ENCODE results near the gene C5orf52. TPM values are rescaled to one million over a fixed set of nuclear protein-coding genes. Genes with fewer than 3 reads are reported as not detected.
"Not testable (repeated sequence)": the region's sequence is repeated elsewhere in the genome, so short reads cannot be mapped to it uniquely, and the experiment has no call there.

C5orf52 gene
- polyA plus RNA-seq, 4 donors, result 0.22 to 1.2 TPM; not detected in 2

- H3K27me3 ChIP-seq (ENCODE audit: control insufficient read depth in 3 of 3, insufficient read depth in 3 of 3, low read length in 3 of 3), result no peaks in the 10 kb centered on the region
- FAIRE-seq, result no peak
- peaks cover 0 to 16% (median 0%) of the 10 kb centered on the region in 3 donors for H3K4me1 ChIP-seq (ENCODE audit: control insufficient read depth in 3 of 3, insufficient read depth in 2 of 3, low read depth in 1 of 3, low read length in 2 of 3)
- H3K27ac ChIP-seq (ENCODE audit: low read depth in 1 of 3, low read length in 2 of 3), result no peak overlapping the region
- peaks cover 0 to 4% of the 10 kb centered on the region in 2 donors for H3K9me3 ChIP-seq (ENCODE audit: control insufficient read depth in 2 of 2, insufficient read depth in 1 of 2, low read depth in 1 of 2, low read length in 1 of 2)
- no peak overlapping the region for H3K4me3 ChIP-seq (ENCODE audit: low read depth in 1 of 3, low read length in 3 of 3)
- no peak for DNase-seq
- no peaks in the 10 kb centered on the region for H3K36me3 ChIP-seq (ENCODE audit: control insufficient read depth in 3 of 3, insufficient read depth in 2 of 3, low read depth in 1 of 3, low read length in 3 of 3)
- 50 to 75% (median 74%) methylated on average over 3 of the region's 3 CpGs for WGBS, 3 donors
These were observed 10.9 kb downstream of the C5orf52 start for GRCh38 chr5:157682257-157682656.

GRCh38 chr5:157686276-157687197 lies 15.2 kb downstream of the C5orf52 start:
- H3K36me3 ChIP-seq (ENCODE audit: control insufficient read depth in 3 of 3, insufficient read depth in 2 of 3, low read depth in 1 of 3, low read length in 3 of 3); FAIRE-seq; H3K4me3 ChIP-seq (ENCODE audit: low read depth in 1 of 3, low read length in 3 of 3); H3K27me3 ChIP-seq (ENCODE audit: control insufficient read depth in 3 of 3, insufficient read depth in 3 of 3, low read length in 3 of 3): not testable (repeated sequence)
- WGBS, 3 donors, result 71 to 82% (median 82%) methylated on average over 14 of the region's 14 CpGs
- peak in 1 of 2 donors; percentile 56 for DNase-seq
- H3K4me1 ChIP-seq (ENCODE audit: control insufficient read depth in 3 of 3, insufficient read depth in 2 of 3, low read depth in 1 of 3, low read length in 2 of 3), result peaks cover 0 to 17% (median 0%) of the 10 kb centered on the region in 3 donors
- peaks cover 0 to 15% of the 10 kb centered on the region in 2 donors for H3K9me3 ChIP-seq (ENCODE audit: control insufficient read depth in 2 of 2, insufficient read depth in 1 of 2, low read depth in 1 of 2, low read length in 1 of 2)
- H3K27ac ChIP-seq (ENCODE audit: low read depth in 1 of 3, low read length in 2 of 3), result peak overlapping the region in 1 of 3 donors; percentile 74

- 95 to 97% (median 95%) methylated on average over 1 of the region's 1 CpG for WGBS, 3 donors
- FAIRE-seq, result no peak
- DNase-seq, result no peak
These were observed 15.8 kb downstream of the C5orf52 start for GRCh38 chr5:157687198-157687554.

GRCh38 chr5:157689942-157690689 lies 18.8 kb downstream of the C5orf52 start:
- FAIRE-seq (no peak), DNase-seq (peak in 1 of 2 donors; percentile 18)
- peak overlapping the region in 1 of 3 donors; percentile 32 for H3K4me3 ChIP-seq (ENCODE audit: low read depth in 1 of 3, low read length in 3 of 3)
- H3K27me3 ChIP-seq (ENCODE audit: control insufficient read depth in 3 of 3, insufficient read depth in 3 of 3, low read length in 3 of 3), result no peaks in the 10 kb centered on the region
- no peak overlapping the region for H3K27ac ChIP-seq (ENCODE audit: low read depth in 1 of 3, low read length in 2 of 3)
- peaks cover 0 to 20% of the 10 kb centered on the region in 2 donors for H3K9me3 ChIP-seq (ENCODE audit: control insufficient read depth in 2 of 2, insufficient read depth in 1 of 2, low read depth in 1 of 2, low read length in 1 of 2)
- H3K4me1 ChIP-seq (ENCODE audit: control insufficient read depth in 3 of 3, insufficient read depth in 2 of 3, low read depth in 1 of 3, low read length in 2 of 3), result peaks cover 0 to 17% (median 0%) of the 10 kb centered on the region in 3 donors
- WGBS, 3 donors, result 69 to 81% (median 81%) methylated on average over 50 to 52 of the region's 52 CpGs
- H3K36me3 ChIP-seq (ENCODE audit: control insufficient read depth in 3 of 3, insufficient read depth in 2 of 3, low read depth in 1 of 3, low read length in 3 of 3), result no peaks in the 10 kb centered on the region

More at GRCh38 chr5:157687198-157687554, 15.8 kb downstream of the C5orf52 start:
- no peaks in the 10 kb centered on the region for H3K27me3 ChIP-seq (ENCODE audit: control insufficient read depth in 3 of 3, insufficient read depth in 3 of 3, low read length in 3 of 3)
- H3K27ac ChIP-seq (ENCODE audit: low read depth in 1 of 3, low read length in 2 of 3), result peak overlapping the region in 1 of 3 donors; percentile 74
- no peaks in the 10 kb centered on the region for H3K36me3 ChIP-seq (ENCODE audit: control insufficient read depth in 3 of 3, insufficient read depth in 2 of 3, low read depth in 1 of 3, low read length in 3 of 3)
- H3K4me1 ChIP-seq (ENCODE audit: control insufficient read depth in 3 of 3, insufficient read depth in 2 of 3, low read depth in 1 of 3, low read length in 2 of 3), result peaks cover 0 to 17% (median 0%) of the 10 kb centered on the region in 3 donors
- peaks cover 0 to 15% of the 10 kb centered on the region in 2 donors for H3K9me3 ChIP-seq (ENCODE audit: control insufficient read depth in 2 of 2, insufficient read depth in 1 of 2, low read depth in 1 of 2, low read length in 1 of 2)
- H3K4me3 ChIP-seq (ENCODE audit: low read depth in 1 of 3, low read length in 3 of 3), result no peak overlapping the region

- WGBS, 3 donors, result 75 to 90% (median 88%) methylated on average over 48 to 53 of the region's 53 CpGs
- no peak for DNase-seq
These were observed 19.5 kb downstream of the C5orf52 start for GRCh38 chr5:157690690-157691433.

GRCh38 chr5:157693816-157694215 lies 22.5 kb downstream of the C5orf52 start:
- not testable (repeated sequence) for H3K36me3 ChIP-seq (ENCODE audit: control insufficient read depth in 3 of 3, insufficient read depth in 2 of 3, low read depth in 1 of 3, low read length in 3 of 3); H3K4me1 ChIP-seq (ENCODE audit: control insufficient read depth in 3 of 3, insufficient read depth in 2 of 3, low read depth in 1 of 3, low read length in 2 of 3); H3K27me3 ChIP-seq (ENCODE audit: control insufficient read depth in 3 of 3, insufficient read depth in 3 of 3, low read length in 3 of 3); H3K27ac ChIP-seq (ENCODE audit: low read depth in 1 of 3, low read length in 2 of 3); DNase-seq; H3K4me3 ChIP-seq (ENCODE audit: low read depth in 1 of 3, low read length in 3 of 3); FAIRE-seq
- H3K9me3 ChIP-seq (ENCODE audit: control insufficient read depth in 2 of 2, insufficient read depth in 1 of 2, low read depth in 1 of 2, low read length in 1 of 2), result peaks cover 0 to 23% of the 10 kb centered on the region in 2 donors
- WGBS, 3 donors, result 88 to 97% (median 88%) methylated on average over 22 to 25 of the region's 25 CpGs

More at GRCh38 chr5:157690690-157691433, 19.5 kb downstream of the C5orf52 start:
- FAIRE-seq, result no peak
- no peaks in the 10 kb centered on the region for H3K36me3 ChIP-seq (ENCODE audit: control insufficient read depth in 3 of 3, insufficient read depth in 2 of 3, low read depth in 1 of 3, low read length in 3 of 3)
- H3K27ac ChIP-seq (ENCODE audit: low read depth in 1 of 3, low read length in 2 of 3), result no peak overlapping the region
- H3K4me3 ChIP-seq (ENCODE audit: low read depth in 1 of 3, low read length in 3 of 3), result peak overlapping the region in 1 of 3 donors; percentile 32
- H3K27me3 ChIP-seq (ENCODE audit: control insufficient read depth in 3 of 3, insufficient read depth in 3 of 3, low read length in 3 of 3), result no peaks in the 10 kb centered on the region
- H3K4me1 ChIP-seq (ENCODE audit: control insufficient read depth in 3 of 3, insufficient read depth in 2 of 3, low read depth in 1 of 3, low read length in 2 of 3), result peaks cover 0 to 14% (median 0%) of the 10 kb centered on the region in 3 donors
- peaks cover 0 to 23% of the 10 kb centered on the region in 2 donors for H3K9me3 ChIP-seq (ENCODE audit: control insufficient read depth in 2 of 2, insufficient read depth in 1 of 2, low read depth in 1 of 2, low read length in 1 of 2)

- not testable (repeated sequence) for H3K27ac ChIP-seq (ENCODE audit: low read depth in 1 of 3, low read length in 2 of 3); DNase-seq; H3K4me3 ChIP-seq (ENCODE audit: low read depth in 1 of 3, low read length in 3 of 3); H3K4me1 ChIP-seq (ENCODE audit: control insufficient read depth in 3 of 3, insufficient read depth in 2 of 3, low read depth in 1 of 3, low read length in 2 of 3); H3K27me3 ChIP-seq (ENCODE audit: control insufficient read depth in 3 of 3, insufficient read depth in 3 of 3, low read length in 3 of 3); H3K36me3 ChIP-seq (ENCODE audit: control insufficient read depth in 3 of 3, insufficient read depth in 2 of 3, low read depth in 1 of 3, low read length in 3 of 3); FAIRE-seq
- H3K9me3 ChIP-seq (ENCODE audit: control insufficient read depth in 2 of 2, insufficient read depth in 1 of 2, low read depth in 1 of 2, low read length in 1 of 2), result peaks cover 0 to 31% of the 10 kb centered on the region in 2 donors
- WGBS, 3 donors, result 93 to 94% (median 93%) methylated on average over 3 of the region's 3 CpGs
These were observed 24.8 kb downstream of the C5orf52 start for GRCh38 chr5:157696154-157696553.

GRCh38 chr5:157698674-157699073 lies 27.3 kb downstream of the C5orf52 start:
- WGBS, 3 donors, result 71 to 94% (median 78%) methylated on average over 4 of the region's 4 CpGs
- H3K9me3 ChIP-seq (ENCODE audit: control insufficient read depth in 2 of 2, insufficient read depth in 1 of 2, low read depth in 1 of 2, low read length in 1 of 2), result peaks cover 0 to 26% of the 10 kb centered on the region in 2 donors
- H3K27me3 ChIP-seq (ENCODE audit: control insufficient read depth in 3 of 3, insufficient read depth in 3 of 3, low read length in 3 of 3); H3K4me1 ChIP-seq (ENCODE audit: control insufficient read depth in 3 of 3, insufficient read depth in 2 of 3, low read depth in 1 of 3, low read length in 2 of 3); FAIRE-seq; H3K27ac ChIP-seq (ENCODE audit: low read depth in 1 of 3, low read length in 2 of 3); H3K36me3 ChIP-seq (ENCODE audit: control insufficient read depth in 3 of 3, insufficient read depth in 2 of 3, low read depth in 1 of 3, low read length in 3 of 3); DNase-seq; H3K4me3 ChIP-seq (ENCODE audit: low read depth in 1 of 3, low read length in 3 of 3): not testable (repeated sequence)

Measured in small intestine (tissue), 7 donors.